NK-92 (cell line): ENCODE data around the gene FPR2.
"Not testable (repeated sequence)": the region's sequence is repeated elsewhere in the genome, so short reads cannot be mapped to it uniquely, and the experiment has no call there.

ENCODE experiments used
- DNase-seq: peaks from one replicate; lab custom pipeline; 2025; ENCODE audit not compliant: unreplicated experiment; lab: John Stamatoyannopoulos, UW

The FPR2 gene

DNA sequence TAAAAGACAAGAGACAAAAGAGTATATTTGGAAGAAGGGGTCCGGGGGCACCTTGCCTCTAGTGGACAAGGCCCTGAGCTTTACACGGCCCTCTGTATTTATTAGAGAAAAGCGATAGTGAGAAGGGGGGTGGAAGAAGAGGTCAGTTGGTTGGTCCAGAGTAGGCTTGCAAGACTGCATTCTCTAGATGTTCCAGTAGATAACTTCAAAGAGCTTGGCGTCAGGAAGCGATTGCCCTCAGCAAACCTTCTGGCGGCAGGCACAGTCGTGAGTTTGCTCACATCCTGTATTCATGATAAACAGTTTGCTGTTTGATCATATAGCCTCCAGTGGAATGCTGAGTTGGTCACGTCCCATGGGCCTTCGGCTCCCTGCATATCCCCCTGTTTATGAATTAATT is 43.8 kb downstream of the FPR2 start:
- DNase-seq: not testable (repeated sequence)

- DNase-seq: not testable (repeated sequence)
These were observed 44.4 kb downstream of the FPR2 start for GRCh38 chr19:51805396-51805795.

GRCh38 chr19:51806571-51806970 is 45.6 kb downstream of the FPR2 start:
- not testable (repeated sequence) for DNase-seq

- DNase-seq: no peak
These were observed 46.2 kb downstream of the FPR2 start for GRCh38 chr19:51807111-51807701.

DNA sequence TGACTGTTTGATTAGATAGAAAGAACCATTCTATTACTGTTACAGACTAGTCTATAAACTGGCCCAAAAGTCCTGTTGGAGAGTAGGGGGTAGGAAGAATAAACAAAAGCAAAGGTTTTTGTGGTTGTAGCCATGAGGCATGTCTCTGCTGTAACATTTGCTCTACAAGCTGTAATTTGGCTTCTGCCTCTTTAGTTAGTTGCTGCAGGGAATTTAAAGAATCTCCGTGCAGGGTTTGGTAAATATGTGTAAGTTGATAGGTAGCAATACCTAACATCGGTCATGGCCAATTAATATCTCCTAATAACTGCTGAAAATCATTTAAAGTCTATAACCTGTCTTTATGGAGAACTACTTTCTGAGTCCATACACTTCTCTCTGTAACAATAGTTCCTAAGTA is 46.9 kb downstream of the FPR2 start:
- DNase-seq: no peak

DNA sequence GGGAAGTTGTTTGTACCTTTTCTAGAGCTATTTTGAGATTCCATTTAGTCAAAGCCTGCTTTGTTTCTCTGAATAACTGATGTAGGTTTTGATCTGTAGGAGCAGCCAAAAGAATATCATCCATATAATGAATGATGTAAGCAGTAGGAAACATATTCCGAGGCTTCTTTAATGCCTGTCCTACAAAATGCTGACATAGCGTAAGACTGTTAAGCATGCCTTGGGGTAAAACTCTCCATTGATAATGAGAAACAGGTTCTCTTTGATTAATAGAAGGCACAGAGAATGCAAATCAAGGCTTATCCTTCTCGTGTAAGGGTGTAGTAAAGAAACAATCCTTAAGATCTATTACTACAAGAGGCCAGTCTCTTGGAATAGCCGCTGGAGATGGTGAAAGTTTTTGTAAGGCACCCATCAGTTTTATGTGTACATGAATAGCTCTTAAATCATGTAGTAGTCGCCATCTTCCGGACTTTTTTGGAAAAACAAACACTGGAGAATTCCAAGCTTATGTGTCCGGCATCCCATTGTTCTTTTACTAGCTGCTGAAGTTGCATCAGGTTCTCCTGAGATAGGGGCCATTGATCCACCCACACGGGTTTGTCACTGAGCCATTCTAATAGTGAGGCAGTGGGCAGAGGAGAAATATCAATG is 47.5 kb downstream of the FPR2 start:
- no peak for DNase-seq

- no peak for DNase-seq
These were observed 48.8 kb downstream of the FPR2 start for GRCh38 chr19:51809787-51810186.

DNA sequence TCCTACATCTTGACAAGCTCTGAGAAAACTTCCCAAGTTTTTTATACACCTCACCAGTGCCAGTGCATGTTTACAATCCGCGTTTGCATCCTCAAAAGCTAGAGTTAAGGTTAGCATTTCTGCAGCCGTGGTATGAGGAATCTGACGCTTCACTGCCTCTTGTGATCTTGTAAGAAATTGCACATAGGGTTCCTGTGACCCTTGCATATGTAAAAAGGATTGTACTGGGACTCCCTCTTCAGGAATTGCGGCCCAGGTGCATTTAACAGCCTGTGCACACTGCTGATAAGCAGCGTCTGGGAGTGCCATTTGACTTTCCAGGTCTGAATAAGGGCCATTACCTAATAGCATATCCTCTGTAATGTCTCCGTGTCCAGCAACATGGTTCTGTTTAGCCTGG is 49.2 kb downstream of the FPR2 start:
- no peak for DNase-seq

GRCh38 chr19:51811344-51811743 is 50.4 kb downstream of the FPR2 start:
- no peak for DNase-seq

DNA sequence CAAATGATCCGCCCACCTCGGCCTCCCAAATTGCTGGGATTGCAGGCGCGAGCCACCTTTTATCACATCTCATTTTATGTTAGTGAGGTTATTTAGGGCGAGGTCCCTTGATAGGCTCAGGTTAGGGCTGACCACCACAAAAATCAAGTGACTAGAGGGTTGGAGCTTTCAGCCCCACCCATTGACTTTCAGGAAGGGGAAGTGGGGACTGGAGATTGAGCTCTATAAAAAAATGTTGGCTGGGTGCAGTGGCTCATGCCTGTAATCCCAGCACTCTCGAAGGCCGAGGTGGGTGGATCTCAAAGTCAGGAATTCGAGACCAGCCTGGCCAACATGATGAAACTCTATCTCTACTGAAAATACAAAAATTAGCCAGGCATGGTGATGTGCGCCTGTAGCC is 54.1 kb downstream of the FPR2 start:
- no peak for DNase-seq

GRCh38 chr19:51816711-51817110 is 55.7 kb downstream of the FPR2 start:
- DNase-seq: no peak

- DNase-seq: no peak
These were observed 59.0 kb downstream of the FPR2 start for GRCh38 chr19:51820011-51820410.
